ENCODE data around the gene PALD1. TPM values are rescaled to one million over a fixed set of nuclear protein-coding genes. Genes with fewer than 3 reads are reported as not detected.
A peak's percentile ranks its signal among the peaks of the same experiment; 100 is the strongest.

Gene PALD1
- total RNA-seq, 1 donor from 2014 or later: 9.6 TPM

DNA sequence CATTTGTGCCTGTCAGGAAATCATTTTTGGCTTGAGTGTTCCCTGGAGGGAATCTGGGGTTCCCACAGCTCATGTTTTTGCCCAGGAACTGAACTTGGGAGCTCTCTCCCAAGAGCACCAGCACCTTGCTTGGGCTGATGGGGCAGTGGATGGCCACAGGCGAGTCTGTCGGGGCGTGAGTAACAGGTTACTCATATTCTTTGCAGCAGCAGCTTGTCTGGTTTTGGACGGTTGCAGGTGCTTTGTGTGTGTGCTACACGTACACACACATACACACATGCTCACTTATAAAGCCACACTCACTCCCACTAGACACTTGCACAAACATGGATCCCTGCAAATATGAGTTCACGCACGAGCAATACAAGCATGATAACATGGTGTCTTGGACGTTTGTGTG is 2.9 kb upstream of the PALD1 start:
- H3K9me3 ChIP-seq (ENCODE audit: low read depth): no peaks in the 10 kb centered on the region
- no peak for TF ChIP-seq EZH2 (IDR thresholded peaks at IDR 0.05)
- no peak for TF ChIP-seq EZH2phosphoT487 (IDR thresholded peaks at IDR 0.05)
- TF ChIP-seq, protein P1, sequence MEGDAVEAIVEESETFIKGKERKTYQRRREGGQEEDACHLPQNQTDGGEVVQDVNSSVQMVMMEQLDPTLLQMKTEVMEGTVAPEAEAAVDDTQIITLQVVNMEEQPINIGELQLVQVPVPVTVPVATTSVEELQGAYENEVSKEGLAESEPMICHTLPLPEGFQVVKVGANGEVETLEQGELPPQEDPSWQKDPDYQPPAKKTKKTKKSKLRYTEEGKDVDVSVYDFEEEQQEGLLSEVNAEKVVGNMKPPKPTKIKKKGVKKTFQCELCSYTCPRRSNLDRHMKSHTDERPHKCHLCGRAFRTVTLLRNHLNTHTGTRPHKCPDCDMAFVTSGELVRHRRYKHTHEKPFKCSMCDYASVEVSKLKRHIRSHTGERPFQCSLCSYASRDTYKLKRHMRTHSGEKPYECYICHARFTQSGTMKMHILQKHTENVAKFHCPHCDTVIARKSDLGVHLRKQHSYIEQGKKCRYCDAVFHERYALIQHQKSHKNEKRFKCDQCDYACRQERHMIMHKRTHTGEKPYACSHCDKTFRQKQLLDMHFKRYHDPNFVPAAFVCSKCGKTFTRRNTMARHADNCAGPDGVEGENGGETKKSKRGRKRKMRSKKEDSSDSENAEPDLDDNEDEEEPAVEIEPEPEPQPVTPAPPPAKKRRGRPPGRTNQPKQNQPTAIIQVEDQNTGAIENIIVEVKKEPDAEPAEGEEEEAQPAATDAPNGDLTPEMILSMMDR (IDR thresholded peaks at IDR 0.05): no peak
- no peak overlapping the region for H3K9ac ChIP-seq
- peaks cover 14% of the 10 kb centered on the region for H3F3A ChIP-seq (ENCODE audit: low read depth)
- H3K36me3 Mint-ChIP-seq: no peaks in the 10 kb centered on the region
- H4K20me1 ChIP-seq (ENCODE audit: low read depth): no peaks in the 10 kb centered on the region
- H3K27ac Mint-ChIP-seq: no peak overlapping the region
- H3K4me2 ChIP-seq: no peak overlapping the region
- no peaks in the 10 kb centered on the region for H3K9me3 Mint-ChIP-seq
- H3K27me3 Mint-ChIP-seq (ENCODE audit: insufficient read depth, low read depth): peaks cover 9% of the 10 kb centered on the region
- H3K4me1 ChIP-seq: peaks cover 11% of the 10 kb centered on the region
- H3K36me3 ChIP-seq: no peaks in the 10 kb centered on the region
- H3K4me3 Mint-ChIP-seq: no peak overlapping the region
- no peak overlapping the region for H2AFZ ChIP-seq (replicated peaks)
- no peak for DNase-seq (ENCODE audit: low spot score)
- no peak overlapping the region for H3K27ac ChIP-seq
- no peak overlapping the region for H3K4me3 ChIP-seq
- peaks cover 38% of the 10 kb centered on the region for H3K27me3 ChIP-seq
- peaks cover 22% of the 10 kb centered on the region for H3K4me1 Mint-ChIP-seq
- peaks cover 14% of the 10 kb centered on the region for H3K79me2 ChIP-seq (ENCODE audit: low read depth)

- peaks cover 38% of the 10 kb centered on the region for H3K27me3 ChIP-seq
- no peaks in the 10 kb centered on the region for H3K9me3 ChIP-seq (ENCODE audit: low read depth)
- H3K4me1 ChIP-seq: peaks cover 11% of the 10 kb centered on the region
- H3K4me2 ChIP-seq: no peak overlapping the region
- Mint-ChIP-seq H3K4me3 (peak overlapping the region; percentile 84), H3K9me3 (no peaks in the 10 kb centered on the region), H3K27ac (no peak overlapping the region), H3K4me1 (peaks cover 21% of the 10 kb centered on the region), H3K27me3 (ENCODE audit: insufficient read depth, low read depth) (peaks cover 9% of the 10 kb centered on the region), H3K36me3 (no peaks in the 10 kb centered on the region)
- H2AFZ ChIP-seq (replicated peaks): no peak overlapping the region
- peaks cover 15% of the 10 kb centered on the region for H3K79me2 ChIP-seq (ENCODE audit: low read depth)
- no peak overlapping the region for H3K27ac ChIP-seq
- DNase-seq (ENCODE audit: low spot score): peak; percentile 1
- H3F3A ChIP-seq (ENCODE audit: low read depth): peaks cover 14% of the 10 kb centered on the region
- H3K36me3 ChIP-seq: no peaks in the 10 kb centered on the region
- no peaks in the 10 kb centered on the region for H4K20me1 ChIP-seq (ENCODE audit: low read depth)
- no peak overlapping the region for H3K9ac ChIP-seq
- H3K4me3 ChIP-seq: no peak overlapping the region
- TF ChIP-seq EZH2 (IDR thresholded peaks at IDR 0.05): no peak
Observed at GRCh38 chr10:70476249-70477035, 2.1 kb upstream of the PALD1 start.

DNA sequence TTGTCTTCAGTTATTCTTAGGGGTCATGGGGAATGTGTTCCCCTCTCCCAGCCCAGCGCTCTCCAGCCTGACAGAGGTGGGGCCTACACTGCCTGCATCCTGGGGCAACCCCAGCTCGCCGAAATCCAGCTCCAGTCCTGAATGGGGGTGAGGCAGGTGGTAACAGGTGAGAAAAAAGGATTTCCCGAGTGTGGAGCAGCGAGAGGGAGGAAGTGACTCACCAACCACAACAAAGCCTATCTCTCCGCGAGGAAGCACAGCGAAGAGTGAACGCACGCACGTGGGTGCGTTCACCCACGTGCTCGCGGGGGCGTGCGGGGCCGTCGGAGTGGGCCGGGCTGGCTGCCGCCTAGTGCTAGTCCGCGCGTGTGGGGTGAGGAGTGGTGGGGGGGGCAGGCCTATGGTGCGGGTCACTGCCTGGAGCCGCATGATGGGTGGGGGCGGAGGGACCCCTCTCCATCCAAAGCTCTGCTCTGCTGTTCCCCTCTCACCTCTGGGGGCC is 855 bp upstream of the PALD1 start:
- H2AFZ ChIP-seq (replicated peaks): peak overlapping the region; percentile 100
- DNase-seq (ENCODE audit: low spot score): peak; percentile 20

More for the DNA sequence above, 855 bp upstream of the PALD1 start:
- Mint-ChIP-seq H3K36me3 (no peaks in the 10 kb centered on the region), H3K27ac (no peak overlapping the region), H3K9me3 (no peaks in the 10 kb centered on the region), H3K4me3 (peak overlapping the region; percentile 84), H3K4me1 (peaks cover 22% of the 10 kb centered on the region), H3K27me3 (ENCODE audit: insufficient read depth, low read depth) (peaks cover 12% of the 10 kb centered on the region)
- H3K27me3 ChIP-seq: peaks cover 38% of the 10 kb centered on the region
- peaks cover 15% of the 10 kb centered on the region for H3K79me2 ChIP-seq (ENCODE audit: low read depth)
- peaks cover 11% of the 10 kb centered on the region for H3K4me1 ChIP-seq
- no peaks in the 10 kb centered on the region for H4K20me1 ChIP-seq (ENCODE audit: low read depth)
- H3K27ac ChIP-seq: no peak overlapping the region
- H3K4me2 ChIP-seq: peak overlapping the region; percentile 99
- H3K9ac ChIP-seq: peak overlapping the region; percentile 49
- TF ChIP-seq, protein P1 (IDR thresholded peaks at IDR 0.05): no peak
- no peak for TF ChIP-seq EZH2phosphoT487 (IDR thresholded peaks at IDR 0.05)
- no peak for TF ChIP-seq EZH2 (IDR thresholded peaks at IDR 0.05)
- peak overlapping the region; percentile 91 for H3K4me3 ChIP-seq
- H3K36me3 ChIP-seq: no peaks in the 10 kb centered on the region
- no peaks in the 10 kb centered on the region for H3K9me3 ChIP-seq (ENCODE audit: low read depth)
- H3F3A ChIP-seq (ENCODE audit: low read depth): peaks cover 14% of the 10 kb centered on the region

Data from neural progenitor cell (in vitro differentiated cells).